PC-3 (cell line): ENCODE data around the gene PTGDS.

Experiments used
- EZH2 ChIP-seq: fragments of 300-600 bp; sonication (generic); IDR thresholded peaks from one replicate; pipeline ENCODE4 v1.6.1; 2017; ENCODE audit warnings: antibody characterized with exemption, mild to moderate bottlenecking, low read length; ENCODE audit not compliant: unreplicated experiment
- EZH2phosphoT487 ChIP-seq: fragments of 300-600 bp; sonication (generic); IDR thresholded peaks from 2 replicates; pipeline ENCODE4 v1.6.1; 2018; ENCODE audit warnings: mild to moderate bottlenecking, antibody characterized with exemption, low read length, borderline replicate concordance
- TF ChIP-seq, protein P1 (sequence below): fragments of 300-600 bp; sonication (generic); conservative IDR thresholded peaks from 2 replicates; pipeline ENCODE4 v1.5.1; 2017; ENCODE audit warnings: antibody characterized with exemption, low read depth, mild to moderate bottlenecking, low read length

DNA sequence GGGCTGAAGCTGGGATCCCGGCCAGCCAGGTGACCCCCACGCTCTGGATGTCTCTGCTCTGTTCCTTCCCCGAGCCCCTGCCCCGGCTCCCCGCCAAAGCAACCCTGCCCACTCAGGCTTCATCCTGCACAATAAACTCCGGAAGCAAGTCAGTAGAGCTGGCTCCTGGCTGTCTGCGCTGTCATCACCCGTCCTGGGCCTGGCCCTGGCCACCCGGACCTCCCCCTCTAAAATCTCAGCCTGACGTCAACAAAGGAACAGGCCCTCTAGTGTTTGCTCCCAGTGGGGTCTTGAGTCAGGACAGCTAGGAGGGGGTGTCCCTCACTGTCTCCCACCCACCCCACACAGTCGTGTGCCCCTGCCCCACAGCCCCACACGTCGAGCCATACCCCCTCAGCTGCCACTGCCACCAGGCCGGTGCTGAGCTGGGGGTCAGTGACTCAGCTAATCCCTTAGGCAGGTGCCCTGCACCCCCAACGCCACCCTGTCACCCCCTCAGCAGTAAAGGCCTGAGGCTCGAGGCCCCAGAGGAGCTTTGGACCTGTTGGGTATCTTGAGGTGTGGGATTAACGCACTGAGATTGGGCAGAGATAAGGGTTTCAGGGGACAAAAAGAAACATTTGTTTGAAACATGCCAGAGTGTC lies 4.4 kb downstream of the PTGDS start:
- TF ChIP-seq, protein P1, sequence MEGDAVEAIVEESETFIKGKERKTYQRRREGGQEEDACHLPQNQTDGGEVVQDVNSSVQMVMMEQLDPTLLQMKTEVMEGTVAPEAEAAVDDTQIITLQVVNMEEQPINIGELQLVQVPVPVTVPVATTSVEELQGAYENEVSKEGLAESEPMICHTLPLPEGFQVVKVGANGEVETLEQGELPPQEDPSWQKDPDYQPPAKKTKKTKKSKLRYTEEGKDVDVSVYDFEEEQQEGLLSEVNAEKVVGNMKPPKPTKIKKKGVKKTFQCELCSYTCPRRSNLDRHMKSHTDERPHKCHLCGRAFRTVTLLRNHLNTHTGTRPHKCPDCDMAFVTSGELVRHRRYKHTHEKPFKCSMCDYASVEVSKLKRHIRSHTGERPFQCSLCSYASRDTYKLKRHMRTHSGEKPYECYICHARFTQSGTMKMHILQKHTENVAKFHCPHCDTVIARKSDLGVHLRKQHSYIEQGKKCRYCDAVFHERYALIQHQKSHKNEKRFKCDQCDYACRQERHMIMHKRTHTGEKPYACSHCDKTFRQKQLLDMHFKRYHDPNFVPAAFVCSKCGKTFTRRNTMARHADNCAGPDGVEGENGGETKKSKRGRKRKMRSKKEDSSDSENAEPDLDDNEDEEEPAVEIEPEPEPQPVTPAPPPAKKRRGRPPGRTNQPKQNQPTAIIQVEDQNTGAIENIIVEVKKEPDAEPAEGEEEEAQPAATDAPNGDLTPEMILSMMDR: no peak
- TF ChIP-seq EZH2 (no peak), EZH2phosphoT487 (no peak)
